Activated T-cell treated with anti-CD3 and anti-CD28 coated beads for 24 hours (primary cell): Measurements from ENCODE around the gene PRKCZ.
"Not testable (repeated sequence)": the region's sequence is repeated elsewhere in the genome, so short reads cannot be mapped to it uniquely, and the experiment has no call there.

Source experiments
- DNase-seq: peaks from one replicate; pipeline ENCODE4 v3.0.0-alpha.2; 2020; ENCODE audit warnings: low read depth

PRKCZ gene

GRCh38 chr1:2135441-2135841 is 85.2 kb downstream of the PRKCZ start:
- DNase-seq, result no peak

GRCh38 chr1:2135941-2136340 is 85.7 kb downstream of the PRKCZ start:
- no peak for DNase-seq

DNA sequence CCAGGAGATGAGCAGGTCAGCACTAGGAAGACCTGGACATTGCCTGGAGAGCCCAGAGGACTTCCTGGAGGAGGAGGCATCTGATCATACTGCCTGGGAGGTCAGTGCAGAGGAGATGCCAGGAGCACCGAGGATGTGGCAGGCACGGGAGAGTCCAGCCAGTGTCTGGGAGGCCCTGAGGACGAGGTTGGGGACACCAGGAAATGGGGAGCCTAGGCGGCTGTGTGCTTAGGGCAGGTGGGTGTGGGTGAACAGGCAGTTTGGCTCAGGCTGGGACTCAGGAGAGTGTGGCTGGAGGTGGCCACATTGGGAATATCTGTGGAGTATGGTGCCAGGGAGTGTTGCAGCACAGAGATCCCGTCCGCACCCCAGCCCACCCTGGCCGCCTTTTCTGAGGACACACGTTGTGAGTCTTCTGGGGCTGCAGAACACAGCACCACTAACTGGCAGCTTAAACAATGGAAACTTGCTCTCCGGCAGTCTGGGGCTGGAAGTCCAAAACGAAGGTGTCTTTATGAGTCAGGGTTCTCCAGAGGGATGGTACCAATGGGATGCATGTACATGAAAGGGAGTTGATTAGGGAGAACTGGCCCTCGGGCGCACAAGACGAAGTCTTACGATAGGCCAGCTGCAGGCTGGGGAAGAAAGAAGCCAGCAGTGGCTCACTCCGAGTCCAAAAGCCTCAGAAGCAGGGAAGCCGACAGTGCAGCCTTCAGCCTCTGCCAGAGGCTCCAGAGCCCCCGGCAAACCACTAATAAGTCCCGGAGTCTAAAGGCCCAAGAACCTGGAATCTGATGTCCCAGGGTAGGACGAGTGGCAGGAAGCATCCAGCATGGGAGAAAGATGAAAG is 86.4 kb downstream of the PRKCZ start:
- DNase-seq, result no peak

- DNase-seq, result no peak
Measured at GRCh38 chr1:2137257-2138121, 87.3 kb downstream of the PRKCZ start.

- not testable (repeated sequence) for DNase-seq
Measured at GRCh38 chr1:2139156-2139555, 88.9 kb downstream of the PRKCZ start.

- DNase-seq, result no peak
Measured at GRCh38 chr1:2141025-2141424, 90.8 kb downstream of the PRKCZ start.

- no peak for DNase-seq
Measured at GRCh38 chr1:2143814-2144500, 93.7 kb downstream of the PRKCZ start.

DNA sequence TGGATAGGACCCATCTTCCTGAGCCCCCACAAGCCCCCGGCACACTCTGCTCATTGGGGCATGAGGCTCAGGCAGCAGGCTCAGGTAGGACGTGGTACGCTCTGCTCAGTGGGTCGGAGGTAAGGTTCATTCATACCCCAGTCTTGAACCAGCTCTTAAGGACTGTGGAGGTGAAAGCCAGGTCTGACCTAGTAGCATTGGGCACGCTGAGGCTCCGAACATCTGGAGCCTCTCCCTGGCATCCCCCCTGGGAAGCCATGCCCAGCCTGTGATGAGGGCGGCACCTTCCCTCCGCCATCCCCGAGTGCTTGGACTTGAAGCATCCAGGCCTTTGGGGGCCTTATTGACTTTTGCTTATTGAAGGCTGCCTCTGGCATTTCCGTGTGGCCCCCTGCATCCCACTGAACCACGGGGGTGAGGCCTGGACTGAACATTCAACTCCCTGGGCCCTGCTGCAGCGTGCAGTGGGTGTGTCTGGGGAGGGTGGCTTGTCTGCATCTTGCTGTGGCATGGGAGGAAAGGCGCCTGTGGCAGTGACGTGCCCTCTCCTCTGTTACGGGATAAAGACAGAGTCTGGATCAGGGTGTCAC is 94.4 kb downstream of the PRKCZ start:
- DNase-seq, result no peak

DNA sequence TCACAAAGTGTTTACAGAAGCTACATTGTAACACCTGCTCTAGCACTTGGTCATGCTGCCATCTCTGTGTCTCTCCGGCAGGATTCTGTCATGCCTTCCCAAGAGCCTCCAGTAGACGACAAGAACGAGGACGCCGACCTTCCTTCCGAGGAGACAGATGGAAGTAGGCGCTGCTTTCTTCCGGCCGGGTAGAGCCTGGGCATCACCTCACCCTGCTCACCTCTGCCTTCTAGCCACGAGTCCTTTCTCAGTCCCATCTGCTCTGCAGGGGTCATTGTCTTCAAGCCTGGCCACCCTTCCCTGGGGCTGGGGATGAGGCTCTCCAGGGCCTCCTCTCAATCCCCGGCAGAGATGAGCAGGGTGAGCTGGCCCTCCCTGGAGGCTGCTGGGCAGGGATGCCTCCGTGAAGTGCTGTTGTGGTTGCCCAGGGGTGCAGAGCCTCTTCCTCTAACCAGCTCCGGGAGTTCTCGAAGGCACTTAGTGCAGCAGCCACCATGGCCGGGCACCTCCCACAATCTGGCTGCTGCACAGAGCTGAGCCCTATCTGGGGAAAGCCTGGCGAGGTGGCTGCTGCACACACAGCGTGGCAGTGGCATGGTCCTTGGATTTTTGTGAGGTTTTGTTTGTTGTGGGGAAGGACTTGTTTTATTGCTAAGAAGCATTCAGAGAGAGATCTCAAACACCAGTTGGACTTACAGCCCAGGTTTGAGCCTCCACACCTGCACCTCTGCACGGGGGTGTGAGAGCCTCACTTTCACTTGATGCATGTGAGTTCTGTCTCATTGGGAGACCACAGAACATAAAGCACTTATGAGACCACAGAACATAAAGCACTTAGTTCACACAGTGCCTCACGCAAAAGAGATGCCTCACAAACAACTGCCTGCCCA is 96.0 kb downstream of the PRKCZ start:
- no peak for DNase-seq

- no peak for DNase-seq
Measured at GRCh38 chr1:2146836-2147517, 96.8 kb downstream of the PRKCZ start.

DNA sequence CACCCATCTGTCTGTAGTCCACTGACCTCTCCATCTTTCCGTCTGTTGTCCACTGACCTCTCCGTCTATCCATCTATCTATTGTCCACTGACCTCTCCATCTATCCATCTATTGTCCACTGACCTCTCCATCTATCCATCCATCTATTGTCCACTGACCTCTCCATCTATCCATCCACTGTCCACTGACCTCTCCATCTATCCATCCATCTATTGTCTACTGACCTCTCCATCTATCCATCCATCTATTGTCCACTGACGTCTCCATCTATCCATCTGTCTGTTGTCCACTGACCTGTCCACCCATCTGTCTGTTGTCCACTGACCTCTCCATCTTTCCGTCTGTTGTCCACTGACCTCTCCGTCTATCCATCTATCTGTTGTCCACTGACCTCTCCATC is 97.7 kb downstream of the PRKCZ start:
- not testable (repeated sequence) for DNase-seq

DNA sequence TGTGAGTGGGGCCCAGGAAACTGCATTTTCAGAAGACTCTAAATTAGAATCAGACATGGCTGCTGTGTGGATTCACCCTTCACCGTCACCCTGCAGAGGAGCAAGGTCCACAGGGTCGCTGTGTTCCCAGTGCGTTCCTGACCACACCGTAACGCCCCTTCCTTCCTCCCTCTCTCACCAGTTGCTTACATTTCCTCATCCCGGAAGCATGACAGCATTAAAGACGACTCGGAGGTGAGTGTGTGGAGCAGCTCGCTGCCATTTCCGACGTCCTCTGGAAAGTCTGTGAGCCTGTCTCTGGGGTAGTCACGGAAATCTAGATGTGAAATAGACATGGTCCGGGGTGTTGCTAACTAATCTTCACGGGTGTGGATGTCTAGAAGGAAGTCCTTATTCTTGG is 98.5 kb downstream of the PRKCZ start:
- no peak for DNase-seq

DNA sequence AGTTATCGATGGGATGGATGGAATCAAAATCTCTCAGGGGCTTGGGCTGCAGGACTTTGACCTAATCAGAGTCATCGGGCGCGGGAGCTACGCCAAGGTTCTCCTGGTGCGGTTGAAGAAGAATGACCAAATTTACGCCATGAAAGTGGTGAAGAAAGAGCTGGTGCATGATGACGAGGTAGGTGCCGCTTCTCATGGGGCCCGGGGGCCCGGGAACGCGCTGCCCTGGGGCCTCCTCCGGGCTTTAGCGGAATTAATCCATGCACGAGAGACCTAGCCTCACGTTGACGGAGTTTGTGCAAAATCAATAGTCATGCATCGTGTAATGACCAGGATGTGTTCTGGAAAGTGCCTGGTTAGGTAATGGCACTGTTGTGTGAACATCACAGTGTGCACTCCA is 100.6 kb downstream of the PRKCZ start:
- DNase-seq, result no peak

- no peak for DNase-seq
Measured at GRCh38 chr1:2151252-2151651, 101.0 kb downstream of the PRKCZ start.

GRCh38 chr1:2151911-2152310 is 101.7 kb downstream of the PRKCZ start:
- DNase-seq, result no peak

GRCh38 chr1:2152954-2153353 is 102.7 kb downstream of the PRKCZ start:
- DNase-seq, result no peak

DNA sequence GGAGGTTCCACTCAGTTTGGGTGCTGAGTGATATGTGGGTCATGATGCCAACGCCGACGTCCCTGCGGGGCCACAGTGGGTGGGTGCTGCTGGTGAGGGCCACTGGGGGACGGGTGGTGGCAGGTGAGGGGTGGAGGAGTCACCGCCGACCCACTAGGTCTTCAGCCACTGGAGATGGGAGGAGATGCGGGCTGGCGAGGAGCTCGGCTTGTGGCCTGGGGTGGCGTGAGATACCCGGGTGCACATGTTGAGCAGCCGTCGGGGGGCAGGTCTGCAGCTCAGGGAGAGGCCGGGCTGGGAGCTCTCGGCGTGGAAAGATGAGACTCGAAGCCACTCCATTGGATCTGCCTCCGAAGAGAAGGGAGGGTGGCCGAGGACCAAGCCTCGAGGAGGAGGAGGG is 103.8 kb downstream of the PRKCZ start:
- DNase-seq, result no peak

DNA sequence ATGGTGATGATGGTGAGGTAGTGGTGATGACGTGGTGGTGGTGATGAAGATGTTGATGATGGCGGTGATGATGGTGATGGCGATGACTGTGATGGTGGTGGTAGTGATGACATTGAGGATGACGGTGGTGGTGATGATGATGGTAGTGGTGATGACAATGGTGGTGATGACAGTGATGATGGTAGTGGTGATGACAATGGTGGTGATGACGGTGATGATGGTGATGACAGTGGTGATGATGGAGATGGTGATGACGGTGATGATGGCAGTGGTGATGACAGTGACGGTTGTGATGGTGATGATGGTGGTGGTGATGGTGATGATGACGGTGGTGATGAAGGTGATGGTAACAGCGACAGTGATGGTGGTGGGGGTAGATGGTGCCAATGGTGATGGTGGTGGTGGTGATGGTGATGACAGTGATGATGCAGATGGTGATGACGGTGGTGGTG is 105.0 kb downstream of the PRKCZ start:
- DNase-seq, result no peak

DNA sequence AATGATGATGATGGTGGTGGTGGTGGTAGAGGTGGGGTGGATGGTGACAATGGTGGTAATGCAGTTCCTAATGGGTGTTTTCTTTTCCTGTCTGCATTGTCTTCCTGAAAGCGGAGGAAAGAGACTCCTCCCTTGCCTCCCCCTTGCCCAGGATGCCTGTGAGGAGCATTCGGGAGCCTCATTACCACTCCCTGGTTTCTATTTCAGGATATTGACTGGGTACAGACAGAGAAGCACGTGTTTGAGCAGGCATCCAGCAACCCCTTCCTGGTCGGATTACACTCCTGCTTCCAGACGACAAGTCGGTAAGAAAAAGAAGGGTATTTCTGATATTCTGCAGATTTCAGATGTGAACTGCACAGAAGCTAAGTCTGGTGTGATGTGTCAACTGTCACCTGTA is 105.6 kb downstream of the PRKCZ start:
- DNase-seq, result no peak

DNA sequence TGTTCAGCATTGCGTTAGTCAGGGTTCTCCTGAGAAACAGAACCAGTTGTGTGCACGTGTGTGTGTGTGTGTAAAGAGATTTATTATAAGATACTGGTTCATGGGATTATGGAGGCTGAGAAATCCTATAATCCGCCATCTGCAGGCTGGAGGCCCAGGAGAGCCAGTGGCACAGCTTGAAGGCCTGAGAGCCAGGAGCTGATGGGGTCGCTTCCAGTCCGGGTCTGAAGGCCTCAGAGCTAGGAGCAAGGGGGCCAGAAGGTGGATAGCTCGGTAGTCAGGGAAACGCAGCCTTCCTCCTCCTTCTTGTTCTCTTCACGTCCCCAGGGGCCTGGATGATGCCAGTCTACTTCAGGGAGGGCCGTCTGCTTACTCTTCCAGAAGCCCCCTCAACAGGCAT is 106.7 kb downstream of the PRKCZ start:
- no peak for DNase-seq

DNA sequence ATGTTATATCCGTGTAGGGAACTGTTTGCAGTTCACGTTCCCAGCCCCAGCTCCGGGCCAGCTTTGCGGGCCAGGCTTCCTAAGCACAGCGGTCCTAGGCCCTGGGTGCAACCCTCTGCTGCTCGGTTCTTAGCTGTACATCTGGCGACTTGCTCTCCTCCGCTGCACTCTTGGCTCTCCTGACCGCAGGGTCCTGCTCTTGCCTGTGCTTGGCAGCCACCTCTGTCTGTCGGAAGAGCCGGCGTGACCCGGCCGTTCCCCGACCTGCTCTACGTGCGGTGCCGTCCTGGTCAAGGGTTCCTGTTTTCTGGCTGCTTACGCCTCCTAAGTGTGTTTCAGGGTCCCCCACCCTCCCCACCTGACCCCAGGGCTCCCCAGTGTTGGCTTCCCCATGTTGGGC is 107.6 kb downstream of the PRKCZ start:
- no peak for DNase-seq
